ENCODE results near the gene SHISA7. TPM values are rescaled to one million over a fixed set of nuclear protein-coding genes. Genes with fewer than 3 reads are reported as not detected.

The SHISA7 gene
- total and polyA plus RNA-seq, 4 donors = 1.6 TPM; not detected in 3

GRCh38 chr19:55451965-55452748 lies 9.1 kb upstream of the SHISA7 start:
- Histone ChIP-seq H3K36me3 (ENCODE audit: control insufficient read depth in 4 of 4, insufficient read depth in 3 of 4, low read depth in 1 of 4, low read length in 3 of 4) (peaks cover 0 to 13% (median 4%) of the 10 kb centered on the region in 4 donors), H3K9me3 (ENCODE audit: control insufficient read depth in 4 of 4, low read length in 3 of 4) (no peaks in the 10 kb centered on the region), H3K27ac (ENCODE audit: low read depth in 1 of 2, low read length in 2 of 2) (no peak overlapping the region), H3K9ac (ENCODE audit: low read depth in 1 of 2, low read length in 2 of 2) (no peak overlapping the region), H3K4me3 (ENCODE audit: low read depth in 1 of 3, low read length in 3 of 3) (no peak overlapping the region), H3K4me1 (ENCODE audit: control insufficient read depth in 4 of 4, insufficient read depth in 4 of 4, low read length in 3 of 4) (peaks cover 0 to 2% (median 0%) of the 10 kb centered on the region in 4 donors), H3K27me3 (ENCODE audit: control insufficient read depth in 4 of 4, insufficient read depth in 4 of 4, low read length in 3 of 4) (no peaks in the 10 kb centered on the region)
- DNase-seq (ENCODE audit: low spot score) = no peak
- TF ChIP-seq RXRA (IDR thresholded peaks at IDR 0.05) = no peak
- TF ChIP-seq HNF4A (conservative IDR thresholded peaks at IDR 0.05) = no peak
- no peak for TF ChIP-seq REST (IDR thresholded peaks at IDR 0.05)
- TF ChIP-seq YY1 (IDR thresholded peaks at IDR 0.05) = no peak
- no peak for TF ChIP-seq NR2F2 (IDR thresholded peaks at IDR 0.05)
- no peak for TF ChIP-seq CTCF (IDR thresholded peaks at IDR 0.05; ENCODE audit: low read depth, low read length, missing input control)
- no peak for TF ChIP-seq EGR1 (IDR thresholded peaks at IDR 0.05; ENCODE audit: low read depth in 2 of 2)
- TF ChIP-seq FOXA1 (IDR thresholded peaks at IDR 0.05) = no peak
- no peak for TF ChIP-seq SP1 (IDR thresholded peaks at IDR 0.05)
- no peak for TF ChIP-seq JUND (IDR thresholded peaks at IDR 0.05)
- TF ChIP-seq TAF1 (conservative IDR thresholded peaks at IDR 0.05) = no peak
- no peak for TF ChIP-seq MAX (IDR thresholded peaks at IDR 0.05)
- TF ChIP-seq RAD21 (IDR thresholded peaks at IDR 0.05) = no peak
- TF ChIP-seq GABPA (IDR thresholded peaks at IDR 0.05 in 1 of 2, conservative IDR thresholded peaks at IDR 0.05 in 1 of 2) = no peak
- 11% methylated on average over 57 of the region's 57 CpGs for WGBS

GRCh38 chr19:55451163-55451964 lies 8.3 kb upstream of the SHISA7 start:
- no peak for DNase-seq (ENCODE audit: low spot score)
- H3K4me1 ChIP-seq (ENCODE audit: control insufficient read depth in 4 of 4, insufficient read depth in 4 of 4, low read length in 3 of 4) = peaks cover 0 to 2% (median 0%) of the 10 kb centered on the region in 4 donors
- no peaks in the 10 kb centered on the region for H3K27me3 ChIP-seq (ENCODE audit: control insufficient read depth in 4 of 4, insufficient read depth in 4 of 4, low read length in 3 of 4)
- H3K36me3 ChIP-seq (ENCODE audit: control insufficient read depth in 4 of 4, insufficient read depth in 3 of 4, low read depth in 1 of 4, low read length in 3 of 4) = peaks cover 0 to 11% (median 3%) of the 10 kb centered on the region in 4 donors
- no peak overlapping the region for H3K9ac ChIP-seq (ENCODE audit: low read depth in 1 of 2, low read length in 2 of 2)
- H3K27ac ChIP-seq (ENCODE audit: low read depth in 1 of 2, low read length in 2 of 2) = no peak overlapping the region
- 4% methylated on average over 80 of the region's 80 CpGs for WGBS
- H3K4me3 ChIP-seq (ENCODE audit: low read depth in 1 of 3, low read length in 3 of 3) = no peak overlapping the region
- H3K9me3 ChIP-seq (ENCODE audit: control insufficient read depth in 4 of 4, low read length in 3 of 4) = no peaks in the 10 kb centered on the region
- TF ChIP-seq EGR1 (IDR thresholded peaks at IDR 0.05; ENCODE audit: low read depth in 2 of 2) (no peak), HNF4G (IDR thresholded peaks at IDR 0.05) (no peak), NR2F2 (IDR thresholded peaks at IDR 0.05) (no peak), RAD21 (IDR thresholded peaks at IDR 0.05) (no peak), HNF4A (conservative IDR thresholded peaks at IDR 0.05) (no peak), REST (IDR thresholded peaks at IDR 0.05) (no peak), GABPA (IDR thresholded peaks at IDR 0.05 in 1 of 2, conservative IDR thresholded peaks at IDR 0.05 in 1 of 2) (no peak), FOXA2 (IDR thresholded peaks at IDR 0.05) (no peak), JUND (IDR thresholded peaks at IDR 0.05) (no peak), ATF3 (IDR thresholded peaks at IDR 0.05) (no peak), SP1 (IDR thresholded peaks at IDR 0.05) (no peak), FOXA1 (IDR thresholded peaks at IDR 0.05) (no peak), MAX (IDR thresholded peaks at IDR 0.05) (no peak), RXRA (IDR thresholded peaks at IDR 0.05) (no peak)
